Activated T-helper 9 cell treated with anti-CD3 and anti-CD28 coated beads, Interleukin-2, amount 50 U/mL, for 16 hours (primary cell): ENCODE data around the gene BCL3.

Experiments
- DNase-seq: peaks from one replicate; pipeline ENCODE4 v3.0.0-alpha.2; 2020; ENCODE audit warnings: low read depth

BCL3 gene

DNA sequence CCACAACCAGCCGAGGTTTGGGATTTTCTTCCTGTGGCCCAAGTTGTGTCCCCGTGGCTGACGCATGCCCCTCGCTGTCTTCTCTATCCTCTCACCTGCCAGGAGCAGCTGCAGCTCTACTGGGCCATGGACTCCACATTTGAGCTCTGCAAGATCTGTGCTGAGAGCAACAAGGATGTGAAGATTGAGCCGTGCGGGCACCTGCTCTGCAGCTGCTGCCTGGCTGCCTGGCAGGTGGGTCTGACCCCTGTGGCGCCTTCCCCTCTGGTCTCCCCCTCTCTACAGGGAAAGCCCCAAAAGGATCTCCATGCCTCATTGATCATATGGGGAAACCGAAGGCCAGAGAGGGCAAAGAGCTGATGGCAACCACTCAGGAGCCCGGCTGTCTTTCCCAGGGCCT lies 43.8 kb downstream of the BCL3 start:
- DNase-seq: no peak

DNA sequence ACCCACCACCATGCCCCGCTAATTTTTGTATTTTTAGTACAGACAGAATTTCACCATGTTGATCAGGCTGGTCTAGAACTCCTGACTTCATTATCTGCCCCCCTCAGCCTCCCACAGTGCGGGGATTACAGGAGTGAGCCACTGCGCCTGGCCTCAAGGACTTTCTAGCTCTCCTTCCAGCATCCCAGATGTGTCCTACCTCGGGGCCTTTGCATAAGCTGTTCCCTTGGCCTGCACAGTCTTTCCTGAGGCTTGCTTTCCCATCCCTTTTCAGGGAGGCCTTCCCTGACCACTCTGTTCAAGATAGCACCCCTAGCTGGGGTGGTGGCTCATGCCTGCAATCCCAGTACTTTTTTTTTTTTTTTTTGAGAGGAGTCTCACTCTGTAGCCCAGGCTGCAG lies 46.1 kb downstream of the BCL3 start:
- no peak for DNase-seq

DNA sequence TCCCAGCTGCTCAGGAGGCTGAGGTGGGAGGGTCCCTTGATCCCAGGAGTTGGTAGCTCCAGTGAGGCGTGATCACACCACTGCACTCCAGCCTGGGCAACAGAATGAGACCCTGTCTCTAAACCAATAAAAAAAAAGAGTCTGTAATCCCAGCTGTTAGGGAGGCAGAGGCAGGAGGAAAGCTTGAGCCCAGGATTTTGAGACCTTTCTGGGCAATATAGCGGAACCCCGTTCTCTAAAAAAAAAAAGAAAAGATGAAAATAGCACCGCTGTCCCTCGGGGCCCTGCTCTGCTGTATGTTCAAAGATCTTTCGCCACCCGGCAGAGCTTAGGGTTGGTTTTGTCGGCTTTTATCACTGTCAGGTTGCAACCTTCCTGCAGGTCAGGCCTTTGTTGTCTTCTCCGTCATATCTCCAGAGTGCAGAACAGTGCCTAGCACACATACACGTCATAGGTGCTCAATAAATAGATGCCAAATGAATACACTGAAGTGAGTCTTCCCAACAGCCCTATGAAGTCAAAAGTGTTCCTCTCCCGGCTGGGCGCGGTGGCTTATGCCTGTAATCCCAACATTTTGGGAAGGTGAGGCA lies 47.0 kb downstream of the BCL3 start:
- no peak for DNase-seq

DNA sequence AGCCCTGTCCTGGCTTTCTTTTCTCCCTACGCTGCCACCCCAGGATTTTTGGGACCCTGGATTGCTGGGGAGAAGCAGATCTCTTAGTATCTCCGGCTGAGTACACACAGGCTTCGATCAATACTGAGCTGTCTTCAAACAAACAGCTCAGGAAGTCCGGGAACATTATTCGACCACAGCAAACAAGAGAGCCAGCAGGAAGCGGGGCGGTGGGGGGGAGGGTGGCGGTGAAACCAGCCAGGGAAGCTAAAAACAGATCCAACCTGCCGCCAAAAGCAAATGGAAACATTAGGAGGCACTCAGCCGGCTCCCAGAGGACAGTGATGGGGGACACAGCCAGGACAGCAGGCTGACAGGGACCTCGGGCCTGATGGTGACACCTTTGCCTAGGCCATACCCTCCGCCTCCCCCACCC lies 48.2 kb downstream of the BCL3 start:
- DNase-seq: no peak

DNA sequence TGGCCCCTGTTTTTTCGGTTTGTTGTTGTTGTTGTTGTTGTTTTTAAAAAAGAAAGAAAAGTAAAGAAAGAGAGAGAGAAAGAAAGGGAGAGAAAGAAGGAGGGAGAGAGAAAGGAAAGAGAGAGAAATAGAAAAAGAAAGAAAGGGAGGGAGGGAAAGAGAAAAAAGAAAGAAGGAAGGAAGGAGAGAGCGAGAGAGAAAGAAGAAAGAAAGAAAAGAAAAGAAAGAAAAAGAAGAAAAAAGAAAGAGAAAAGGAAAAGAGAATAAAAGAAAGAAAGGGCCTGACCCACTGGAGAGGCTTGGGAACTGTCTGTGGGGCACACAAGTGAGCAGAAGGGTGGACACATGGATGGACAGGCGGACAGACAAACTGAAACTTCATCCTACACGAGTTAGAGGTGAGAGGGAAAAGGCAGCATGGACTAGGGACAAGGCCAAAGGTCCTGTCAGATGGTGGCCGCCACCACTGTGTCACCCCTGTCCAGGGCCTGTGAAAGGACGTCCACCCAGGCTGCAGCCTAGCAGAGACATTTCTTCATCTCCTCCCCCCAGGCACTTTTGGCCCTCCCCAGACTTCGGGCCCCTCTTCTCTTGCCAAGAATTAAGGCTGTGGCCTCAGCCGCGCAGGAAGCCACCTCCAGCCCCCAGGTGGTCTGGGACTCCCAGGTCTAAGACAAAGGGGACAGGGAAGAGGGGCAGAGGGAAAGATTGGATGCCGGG lies 51.3 kb downstream of the BCL3 start:
- DNase-seq: no peak

DNA sequence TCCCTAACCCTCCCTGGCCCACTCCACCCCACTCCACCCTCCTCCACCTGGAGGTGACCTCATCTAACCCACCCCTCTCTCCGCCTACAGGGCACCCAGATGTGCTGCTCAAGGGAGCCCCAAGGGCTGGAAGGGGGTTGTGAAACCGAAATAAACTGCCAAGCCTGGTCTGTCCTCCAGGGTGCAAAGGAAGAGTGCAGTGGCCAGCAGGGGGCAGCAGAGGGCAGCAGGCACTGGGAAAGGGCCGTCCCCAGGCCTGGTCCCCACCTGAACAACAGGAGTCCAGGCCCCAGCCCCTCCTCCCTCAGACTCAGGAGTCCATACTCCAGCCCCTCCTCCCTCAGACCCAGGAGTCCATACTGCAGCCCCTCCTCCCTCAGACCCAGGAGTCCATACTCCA lies 52.0 kb downstream of the BCL3 start:
- peak; percentile 70 for DNase-seq

DNA sequence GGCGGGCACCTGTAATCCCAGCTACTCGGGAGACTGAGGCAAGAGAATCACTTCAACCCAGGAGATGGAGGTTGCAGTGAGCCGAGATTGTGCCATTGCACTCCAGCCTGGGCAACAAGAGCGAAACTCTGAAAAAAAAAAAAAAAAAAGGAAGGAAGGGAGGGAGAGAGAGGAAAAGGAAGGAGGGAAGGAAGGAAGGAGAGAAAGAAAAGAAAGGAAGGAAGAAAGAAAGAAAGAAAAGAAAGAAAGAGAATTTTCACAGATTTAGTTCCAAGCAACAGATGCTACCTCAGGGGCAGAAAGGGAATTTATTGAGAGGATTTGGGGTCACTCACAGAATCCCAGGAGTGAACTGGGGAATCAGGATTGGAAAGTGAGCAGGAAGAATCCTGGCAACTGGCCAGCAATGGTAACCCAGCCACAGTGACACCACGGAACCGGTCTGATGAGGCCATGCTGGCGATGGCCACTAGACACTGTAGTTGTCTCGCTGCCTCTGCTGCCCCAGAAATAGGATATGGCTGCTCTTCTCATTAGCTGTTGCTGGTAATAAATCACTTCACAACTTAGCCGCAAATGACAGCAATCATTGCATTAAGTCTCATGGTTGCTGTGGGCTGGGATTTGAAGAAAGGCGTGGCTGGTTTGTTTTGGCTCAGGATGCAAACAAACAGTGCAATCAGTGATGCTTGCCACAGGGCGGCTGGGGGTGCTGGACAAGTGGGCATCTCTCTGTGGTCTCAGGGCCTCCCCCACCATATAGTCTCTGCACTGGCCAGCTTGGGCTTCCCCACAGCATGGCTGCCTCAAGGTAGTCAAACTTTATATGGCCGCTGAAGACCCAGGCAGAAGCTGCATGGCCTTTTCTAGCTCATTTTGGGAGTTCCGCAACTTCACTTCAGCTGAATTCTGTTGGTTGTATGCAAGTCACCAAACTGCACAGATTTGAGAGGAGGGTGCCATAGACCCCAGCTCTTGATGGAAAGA lies 55.2 kb downstream of the BCL3 start:
- DNase-seq: no peak

DNA sequence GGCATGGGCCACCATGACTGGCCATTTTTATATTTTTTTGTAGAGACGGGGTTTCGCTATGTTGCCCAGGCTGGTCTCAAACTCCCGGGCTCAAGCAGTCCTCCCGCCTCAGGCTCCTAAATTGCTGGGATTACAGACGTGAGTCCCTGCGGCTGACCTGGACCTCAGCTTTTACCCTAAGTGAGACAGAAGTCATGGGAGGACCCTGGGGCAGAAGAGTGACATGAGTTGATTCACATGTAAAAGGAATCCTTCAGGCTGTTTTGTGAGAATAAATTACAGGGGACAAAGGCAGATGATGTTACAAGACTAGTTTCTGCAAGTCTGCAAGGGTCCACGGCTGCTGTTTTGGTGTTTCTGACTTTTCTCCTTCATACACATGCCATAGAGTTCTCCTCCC lies 57.8 kb downstream of the BCL3 start:
- DNase-seq: no peak

DNA sequence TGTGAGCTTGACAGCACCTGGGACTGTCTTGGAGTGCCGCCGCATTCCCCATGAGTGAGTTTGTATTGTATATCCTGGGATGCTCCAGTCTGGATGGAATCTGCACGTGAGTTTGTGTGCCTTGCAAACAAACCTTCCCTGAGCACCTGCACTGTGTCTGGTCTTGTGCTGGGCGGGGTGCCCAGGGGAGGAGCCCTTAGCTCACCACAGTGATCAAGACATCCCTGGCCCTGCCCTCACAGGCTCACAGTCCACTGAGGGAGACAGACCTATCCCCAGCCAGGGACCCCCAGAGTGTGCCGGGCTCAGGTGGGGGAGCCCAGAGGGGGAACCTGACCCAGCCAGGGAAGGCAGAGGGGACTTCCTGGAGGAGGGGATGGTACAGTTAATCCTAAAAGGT lies 58.7 kb downstream of the BCL3 start:
- DNase-seq: no peak

DNA sequence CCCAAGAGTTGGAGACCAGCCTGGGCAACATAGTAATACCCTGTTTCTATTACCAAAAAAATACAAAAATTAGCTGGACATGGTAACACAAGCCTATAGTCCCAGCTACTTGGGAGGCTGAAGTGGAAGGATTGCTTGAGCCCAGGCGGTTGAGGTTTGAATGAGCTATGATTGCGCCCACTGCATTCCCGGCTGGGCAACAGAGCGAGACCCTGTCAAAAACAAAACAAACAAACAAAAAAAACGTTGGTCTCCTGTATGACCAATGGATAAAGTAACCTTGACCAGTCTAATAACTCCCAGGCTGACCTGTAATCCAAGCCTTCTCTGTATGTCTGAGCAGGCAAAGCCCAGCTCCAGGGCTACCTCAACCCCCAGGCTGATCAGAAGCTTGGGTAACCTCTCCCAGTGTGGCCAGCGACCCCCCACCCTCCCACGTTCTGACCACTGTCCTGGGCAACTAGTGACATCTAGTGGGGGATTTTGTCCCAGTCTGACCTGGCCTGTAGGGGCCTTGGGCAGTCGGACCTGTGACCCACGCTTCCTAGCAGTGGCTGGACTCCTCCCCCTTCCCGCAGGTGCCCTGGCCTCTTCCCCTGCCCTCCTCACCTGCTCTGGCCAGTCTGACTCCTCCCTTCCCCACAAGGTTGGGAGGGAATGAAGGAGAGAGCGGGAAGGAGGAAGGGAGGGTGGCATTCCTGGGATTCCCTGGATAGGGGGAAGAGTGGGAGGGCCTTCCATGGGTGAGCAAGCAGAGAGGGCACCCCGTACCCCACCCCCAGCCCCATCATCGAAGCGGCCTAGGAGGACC lies 59.3 kb downstream of the BCL3 start:
- no peak for DNase-seq

DNA sequence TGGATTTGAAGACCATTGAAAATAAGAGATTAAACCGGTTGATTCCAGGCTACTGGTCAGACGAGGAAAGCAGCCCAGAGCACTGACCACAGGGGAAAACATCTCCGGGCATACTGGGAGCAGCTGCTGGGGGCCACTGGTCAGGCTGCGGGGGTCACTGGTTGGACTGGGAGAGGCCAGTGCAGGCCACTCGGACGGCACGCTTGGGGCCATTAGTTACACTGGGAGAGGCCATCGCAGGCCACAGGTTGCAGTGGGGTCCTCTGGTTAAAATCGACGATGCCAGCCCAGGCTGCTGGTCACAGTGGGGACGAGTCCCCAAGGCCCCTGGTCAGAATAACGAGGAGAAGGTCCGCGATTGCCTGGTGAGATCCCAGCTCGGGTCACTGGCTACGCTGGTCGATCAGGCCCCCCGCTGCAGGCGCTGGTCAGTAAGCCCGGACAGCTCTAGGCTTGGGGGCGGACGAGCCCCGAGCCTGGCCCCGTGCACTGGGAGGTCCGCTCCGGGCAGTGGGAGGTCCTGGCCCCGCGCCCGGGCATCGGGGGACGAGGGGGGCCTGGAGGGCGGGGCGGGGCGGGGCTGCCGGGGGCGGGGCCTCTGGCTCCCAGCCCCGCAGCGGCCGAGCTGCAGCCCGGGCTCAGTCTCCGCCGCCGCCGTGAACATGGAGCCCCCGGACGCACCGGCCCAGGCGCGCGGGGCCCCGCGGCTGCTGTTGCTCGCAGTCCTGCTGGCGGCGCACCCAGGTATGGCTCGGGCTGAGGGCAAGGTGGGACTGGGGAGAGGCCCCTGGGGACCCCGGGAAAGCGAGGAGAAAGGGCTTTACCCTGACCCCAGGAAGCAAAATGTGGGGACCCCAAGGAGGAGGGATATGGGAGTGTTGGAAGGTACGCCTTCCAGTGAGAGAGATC lies 60.2 kb downstream of the BCL3 start, which contains the start of gene BCAM:
Gene BCAM (plus strand): TSS at position 641 of the 909 bp plus-strand sequence. CDS start 22 bp downstream, at position 663.
- no peak for DNase-seq
